ENCODE results near the gene RDH8.

The RDH8 gene

DNA sequence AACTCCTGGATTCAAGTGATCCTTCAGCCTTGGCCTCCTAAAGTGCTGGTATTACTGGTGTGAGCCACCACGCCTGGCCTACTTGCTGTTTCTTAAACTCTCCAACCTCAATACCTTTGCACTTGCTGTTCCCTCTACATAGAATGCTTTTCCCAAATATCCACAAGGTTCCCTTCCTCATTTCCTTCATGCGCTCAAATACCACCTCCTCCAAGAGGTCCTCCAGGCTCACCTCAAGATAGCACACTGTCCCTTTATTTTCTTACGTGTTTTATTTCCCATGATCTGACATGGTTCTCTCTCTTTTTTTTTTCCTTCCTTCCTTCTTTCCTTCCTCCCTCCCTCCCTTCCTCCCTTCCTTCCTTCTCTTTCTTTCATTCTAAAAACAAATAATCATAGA lies 13.5 kb downstream of the RDH8 start:
- H3K4me3 ChIP-seq (ENCODE audit: low read length), result no peak overlapping the region
- no peak overlapping the region for H3K27ac ChIP-seq (ENCODE audit: low read depth, low read length)
- no peaks in the 10 kb centered on the region for H3K36me3 ChIP-seq (ENCODE audit: control insufficient read depth, insufficient read depth, low read length)
- no peaks in the 10 kb centered on the region for H3K4me1 ChIP-seq (ENCODE audit: control insufficient read depth, insufficient read depth, low read length)
- no peak overlapping the region for H3K9ac ChIP-seq (ENCODE audit: low read length)
- H3K27me3 ChIP-seq (ENCODE audit: control insufficient read depth, insufficient read depth, low read length), result no peaks in the 10 kb centered on the region

DNA sequence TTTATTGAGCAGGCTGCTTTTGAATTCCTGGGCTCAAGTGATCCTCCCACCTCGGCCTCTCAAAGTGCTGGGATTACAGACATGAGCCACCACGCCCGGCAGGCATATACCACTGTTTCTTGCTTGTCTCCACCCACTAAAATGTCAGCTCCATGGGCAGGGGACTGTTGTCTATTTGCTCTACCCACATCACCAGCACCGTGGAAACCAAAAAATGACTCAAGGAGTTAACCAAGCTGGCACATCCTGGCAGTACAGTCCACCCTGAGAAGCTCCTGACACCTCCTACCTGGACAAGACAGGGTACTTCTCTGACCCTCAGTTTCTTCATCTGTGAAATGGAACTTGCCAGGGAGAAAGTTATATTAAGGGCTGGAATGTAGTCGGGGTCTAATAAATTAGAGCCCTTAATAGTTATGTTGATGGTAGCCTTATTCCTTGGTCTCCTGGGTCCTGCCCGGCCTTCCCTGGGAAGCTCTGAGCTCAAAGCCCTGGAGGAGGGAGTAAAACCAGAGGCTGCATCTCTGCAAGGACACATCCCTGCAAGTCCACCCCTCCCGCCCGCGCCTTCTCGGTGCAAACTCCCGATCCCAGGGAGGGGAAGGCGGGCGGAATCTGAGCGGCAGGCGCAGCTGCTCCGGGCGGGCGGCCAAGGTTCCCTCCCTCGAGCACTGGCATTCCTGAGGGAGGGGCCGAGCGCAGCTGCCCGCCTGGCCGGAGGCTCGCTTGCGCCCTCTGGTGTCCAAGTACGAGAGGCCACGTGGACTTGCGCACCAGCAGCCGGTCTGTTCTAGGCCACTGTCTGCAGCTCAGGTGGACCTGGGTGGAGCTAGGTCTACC lies 14.1 kb downstream of the RDH8 start:
- Histone ChIP-seq H3K36me3 (ENCODE audit: control insufficient read depth, insufficient read depth, low read length) (no peaks in the 10 kb centered on the region), H3K27me3 (ENCODE audit: control insufficient read depth, insufficient read depth, low read length) (no peaks in the 10 kb centered on the region), H3K27ac (ENCODE audit: low read depth, low read length) (no peak overlapping the region), H3K9ac (ENCODE audit: low read length) (no peak overlapping the region), H3K4me1 (ENCODE audit: control insufficient read depth, insufficient read depth, low read length) (no peaks in the 10 kb centered on the region), H3K4me3 (ENCODE audit: low read length) (peak overlapping the region; percentile 24)

GRCh38 chr19:10033614-10034013 lies 20.3 kb downstream of the RDH8 start:
- Histone ChIP-seq H3K36me3 (ENCODE audit: control insufficient read depth, insufficient read depth, low read length) (no peaks in the 10 kb centered on the region), H3K9ac (ENCODE audit: low read length) (no peak overlapping the region), H3K4me3 (ENCODE audit: low read length) (no peak overlapping the region), H3K27me3 (ENCODE audit: control insufficient read depth, insufficient read depth, low read length) (no peaks in the 10 kb centered on the region), H3K4me1 (ENCODE audit: control insufficient read depth, insufficient read depth, low read length) (no peaks in the 10 kb centered on the region), H3K27ac (ENCODE audit: low read depth, low read length) (no peak overlapping the region)

DNA sequence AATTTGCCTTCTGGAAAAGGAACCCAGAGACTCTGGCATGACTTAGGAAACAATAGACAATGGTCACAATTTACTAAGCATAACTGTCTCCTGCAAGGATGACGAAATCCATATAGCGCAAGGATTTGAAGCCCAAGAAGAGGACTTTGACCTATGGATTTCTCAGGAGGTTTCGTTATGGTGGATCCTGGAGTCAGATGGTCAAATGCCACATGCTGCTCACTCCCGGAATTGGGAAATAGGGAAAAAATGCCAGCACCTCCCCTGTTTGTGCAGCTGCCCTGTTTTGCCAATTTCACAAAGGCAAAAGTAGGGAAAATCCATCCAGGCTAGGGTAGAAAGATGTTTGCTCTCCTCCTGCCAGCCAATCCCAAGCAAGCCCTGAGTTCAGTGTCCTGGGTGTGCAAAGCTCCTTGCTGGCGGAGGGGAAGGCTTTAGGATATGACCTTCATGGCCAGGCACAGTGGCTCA lies 23.4 kb downstream of the RDH8 start:
- H3K9ac ChIP-seq (ENCODE audit: low read length), result no peak overlapping the region
- H3K36me3 ChIP-seq (ENCODE audit: control insufficient read depth, insufficient read depth, low read length), result no peaks in the 10 kb centered on the region
- no peak overlapping the region for H3K27ac ChIP-seq (ENCODE audit: low read depth, low read length)
- H3K27me3 ChIP-seq (ENCODE audit: control insufficient read depth, insufficient read depth, low read length), result no peaks in the 10 kb centered on the region
- H3K4me1 ChIP-seq (ENCODE audit: control insufficient read depth, insufficient read depth, low read length), result no peaks in the 10 kb centered on the region
- no peak overlapping the region for H3K4me3 ChIP-seq (ENCODE audit: low read length)

DNA sequence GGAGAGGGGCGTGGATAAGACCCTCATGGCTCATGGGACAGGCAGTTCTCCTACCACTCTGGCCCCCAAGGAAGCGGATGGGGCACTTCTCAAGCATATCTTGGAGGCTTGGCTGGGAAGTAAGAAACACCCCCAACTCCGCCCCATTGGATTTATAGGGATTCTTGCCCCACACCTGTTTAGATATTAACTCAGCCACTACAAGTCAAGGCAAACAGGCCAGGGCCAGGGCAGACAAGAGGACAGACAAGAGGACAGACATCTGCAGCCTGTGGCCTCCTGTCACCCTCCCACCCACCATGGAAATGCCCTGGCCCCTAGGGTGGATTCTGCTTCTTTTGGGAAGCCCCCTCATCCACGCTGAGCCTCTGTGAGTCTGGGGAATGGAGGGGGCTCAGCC lies 24.1 kb downstream of the RDH8 start:
- Histone ChIP-seq H3K36me3 (ENCODE audit: control insufficient read depth, insufficient read depth, low read length) (no peaks in the 10 kb centered on the region), H3K4me3 (ENCODE audit: low read length) (no peak overlapping the region), H3K27ac (ENCODE audit: low read depth, low read length) (no peak overlapping the region), H3K9ac (ENCODE audit: low read length) (no peak overlapping the region), H3K4me1 (ENCODE audit: control insufficient read depth, insufficient read depth, low read length) (no peaks in the 10 kb centered on the region), H3K27me3 (ENCODE audit: control insufficient read depth, insufficient read depth, low read length) (no peaks in the 10 kb centered on the region)

DNA sequence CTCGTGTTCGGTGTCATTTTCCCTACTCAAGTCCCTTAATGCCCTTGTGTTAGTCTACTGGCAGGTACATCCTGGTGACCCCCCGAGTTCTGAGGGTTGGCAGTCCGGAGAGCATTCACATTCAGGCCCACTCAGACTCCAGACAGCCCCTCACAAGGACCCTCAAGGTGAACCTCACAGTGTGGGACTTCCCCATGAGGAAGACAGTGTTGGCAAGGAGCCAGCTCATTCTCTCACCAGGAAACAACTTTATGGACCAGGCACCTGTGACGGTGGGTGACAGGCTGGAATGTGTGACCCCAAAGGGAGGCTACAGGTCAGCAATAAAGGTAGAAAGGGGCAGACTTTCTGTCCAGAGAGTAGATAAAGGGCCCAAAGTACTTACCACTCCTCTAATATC lies 24.5 kb downstream of the RDH8 start:
- Histone ChIP-seq H3K27me3 (ENCODE audit: control insufficient read depth, insufficient read depth, low read length) (no peaks in the 10 kb centered on the region), H3K36me3 (ENCODE audit: control insufficient read depth, insufficient read depth, low read length) (no peaks in the 10 kb centered on the region), H3K4me3 (ENCODE audit: low read length) (no peak overlapping the region), H3K4me1 (ENCODE audit: control insufficient read depth, insufficient read depth, low read length) (no peaks in the 10 kb centered on the region), H3K27ac (ENCODE audit: low read depth, low read length) (no peak overlapping the region), H3K9ac (ENCODE audit: low read length) (no peak overlapping the region)

DNA sequence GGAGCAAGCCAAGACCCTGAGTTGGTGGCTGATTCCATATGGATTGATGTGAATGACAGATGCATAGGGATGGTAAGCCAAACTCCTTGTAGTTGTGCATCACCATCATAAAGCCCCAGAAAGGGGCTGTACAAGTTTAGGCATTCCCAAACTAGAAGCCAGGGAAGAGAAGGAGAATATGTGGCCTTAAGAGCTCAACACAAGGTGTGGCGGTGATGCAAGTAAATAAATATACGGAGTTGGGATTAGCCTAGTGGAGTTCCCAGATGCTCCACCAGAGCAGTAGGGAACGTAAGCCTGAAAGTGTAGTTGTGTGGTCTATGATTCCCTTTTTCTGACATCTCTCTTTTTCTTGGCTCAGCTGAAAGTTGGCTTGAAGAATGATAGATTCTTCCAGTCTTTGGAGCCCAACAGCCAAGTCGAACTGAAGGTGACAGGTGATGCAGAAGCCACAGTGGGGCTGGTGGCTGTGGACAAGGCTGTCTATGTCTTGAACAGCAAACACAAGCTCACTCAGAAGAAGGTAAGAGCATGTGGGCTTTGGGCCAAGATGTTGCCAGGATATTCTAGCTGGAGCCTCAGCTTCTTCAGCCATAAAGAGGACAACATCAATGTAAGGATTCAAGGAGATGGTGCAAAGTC lies 30.1 kb downstream of the RDH8 start:
- Histone ChIP-seq H3K4me1 (ENCODE audit: control insufficient read depth, insufficient read depth, low read length) (no peaks in the 10 kb centered on the region), H3K4me3 (ENCODE audit: low read length) (no peak overlapping the region)

DNA sequence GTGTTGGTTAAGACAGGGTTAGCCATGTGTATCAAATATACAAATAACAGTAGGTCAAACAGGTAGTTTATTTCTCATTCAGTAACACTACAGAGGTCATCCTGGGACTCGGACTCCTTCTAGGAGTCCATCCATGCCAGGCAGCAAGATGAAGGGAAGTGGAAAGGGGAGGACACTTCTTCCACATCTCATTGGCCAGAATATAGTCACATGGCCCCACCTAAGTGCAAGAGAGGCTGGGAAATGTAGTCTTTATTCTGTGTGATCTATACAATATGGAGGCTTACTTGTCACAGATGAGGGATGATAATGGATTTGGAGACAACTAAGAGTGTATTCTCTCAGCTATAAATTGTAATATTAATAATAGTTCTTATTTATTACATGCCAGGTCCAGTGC lies 31.1 kb downstream of the RDH8 start:
- Histone ChIP-seq H3K4me3 (ENCODE audit: low read length) (no peak overlapping the region), H3K4me1 (ENCODE audit: control insufficient read depth, insufficient read depth, low read length) (no peaks in the 10 kb centered on the region), H3K27me3 (ENCODE audit: control insufficient read depth, insufficient read depth, low read length) (no peaks in the 10 kb centered on the region), H3K27ac (ENCODE audit: low read depth, low read length) (no peak overlapping the region), H3K36me3 (ENCODE audit: control insufficient read depth, insufficient read depth, low read length) (no peaks in the 10 kb centered on the region), H3K9ac (ENCODE audit: low read length) (no peak overlapping the region)

More for the DNA sequence above, 30.1 kb downstream of the RDH8 start:
- H3K27ac ChIP-seq (ENCODE audit: low read depth, low read length), result no peak overlapping the region
- H3K36me3 ChIP-seq (ENCODE audit: control insufficient read depth, insufficient read depth, low read length), result no peaks in the 10 kb centered on the region
- no peaks in the 10 kb centered on the region for H3K27me3 ChIP-seq (ENCODE audit: control insufficient read depth, insufficient read depth, low read length)
- no peak overlapping the region for H3K9ac ChIP-seq (ENCODE audit: low read length)

GRCh38 chr19:10045371-10045770 lies 32.1 kb downstream of the RDH8 start:
- Histone ChIP-seq H3K4me3 (ENCODE audit: low read length) (no peak overlapping the region), H3K27me3 (ENCODE audit: control insufficient read depth, insufficient read depth, low read length) (no peaks in the 10 kb centered on the region), H3K9ac (ENCODE audit: low read length) (no peak overlapping the region), H3K36me3 (ENCODE audit: control insufficient read depth, insufficient read depth, low read length) (no peaks in the 10 kb centered on the region), H3K27ac (ENCODE audit: low read depth, low read length) (no peak overlapping the region), H3K4me1 (ENCODE audit: control insufficient read depth, insufficient read depth, low read length) (no peaks in the 10 kb centered on the region)

- no peak overlapping the region for H3K27ac ChIP-seq (ENCODE audit: low read depth, low read length)
- H3K36me3 ChIP-seq (ENCODE audit: control insufficient read depth, insufficient read depth, low read length), result no peaks in the 10 kb centered on the region
- H3K4me3 ChIP-seq (ENCODE audit: low read length), result no peak overlapping the region
- H3K9ac ChIP-seq (ENCODE audit: low read length), result no peak overlapping the region
- no peaks in the 10 kb centered on the region for H3K4me1 ChIP-seq (ENCODE audit: control insufficient read depth, insufficient read depth, low read length)
- no peaks in the 10 kb centered on the region for H3K27me3 ChIP-seq (ENCODE audit: control insufficient read depth, insufficient read depth, low read length)
Observed at GRCh38 chr19:10049626-10050025, 36.3 kb downstream of the RDH8 start.

DNA sequence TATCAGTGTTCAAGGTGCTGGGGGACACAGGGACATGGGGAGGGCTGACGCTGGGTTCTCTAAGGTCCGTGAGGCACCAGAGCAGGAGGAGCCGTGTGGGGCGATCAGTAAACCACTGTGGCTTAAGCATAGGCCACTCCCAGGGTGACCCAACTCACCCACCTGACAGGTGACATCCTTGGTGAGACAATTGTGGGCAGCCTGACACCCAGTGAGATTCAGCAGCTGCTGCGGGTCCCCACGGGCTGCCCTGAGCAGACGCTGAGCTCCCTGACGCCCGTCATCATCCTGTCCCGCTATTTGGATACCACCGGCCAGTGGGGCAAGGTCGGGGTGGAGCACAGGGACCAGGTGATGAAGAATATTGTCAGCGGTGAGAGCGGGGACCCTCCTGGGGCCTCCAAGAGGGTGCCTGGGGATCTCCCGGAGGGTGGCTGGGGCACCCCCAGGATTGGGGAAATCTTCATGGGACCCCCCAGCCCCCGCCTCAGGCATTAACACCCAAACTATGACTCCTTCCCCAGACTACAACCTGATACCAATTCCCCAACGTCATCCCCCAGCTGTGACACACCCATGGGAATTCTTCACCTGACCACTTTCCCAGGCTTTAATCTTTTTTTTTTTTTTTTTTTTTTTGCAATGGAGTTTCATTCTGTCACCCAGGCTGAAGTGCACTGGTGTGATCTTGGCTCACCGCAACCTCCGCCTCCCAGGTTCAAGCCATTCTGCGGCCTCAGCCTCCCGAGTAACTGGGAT lies 39.5 kb downstream of the RDH8 start:
- no peak overlapping the region for H3K27ac ChIP-seq (ENCODE audit: low read depth, low read length)

DNA sequence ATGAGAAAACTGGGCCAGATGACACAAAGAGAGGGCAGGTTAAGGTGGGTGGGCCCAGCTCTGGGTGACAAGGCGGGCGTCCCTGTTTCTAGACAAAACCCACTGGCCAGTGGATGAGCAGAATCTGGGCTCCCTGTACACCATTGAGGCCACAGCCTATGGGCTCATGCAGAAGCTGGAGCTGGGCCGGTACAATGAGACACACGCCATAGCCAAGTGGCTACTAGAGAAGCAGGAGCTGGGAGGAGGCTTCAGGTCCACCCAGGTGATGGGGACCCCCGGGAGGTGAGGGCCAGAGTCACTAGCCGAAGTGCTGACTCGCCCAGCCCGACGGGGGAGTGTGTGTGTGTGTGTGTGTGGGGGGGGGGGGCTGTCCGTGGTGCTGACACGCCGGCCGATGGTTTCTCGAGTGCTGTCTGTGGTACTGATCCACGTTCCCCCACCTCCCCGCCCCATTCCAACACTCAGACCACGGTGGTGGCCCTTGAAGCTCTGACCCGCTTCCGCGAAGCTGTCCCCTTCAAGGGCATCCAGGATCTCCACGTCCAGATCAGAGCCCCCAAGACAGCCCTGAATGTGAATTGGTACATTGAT lies 48.5 kb downstream of the RDH8 start:
- Histone ChIP-seq H3K27ac (ENCODE audit: low read depth, low read length) (no peak overlapping the region), H3K4me1 (ENCODE audit: control insufficient read depth, insufficient read depth, low read length) (no peaks in the 10 kb centered on the region), H3K27me3 (ENCODE audit: control insufficient read depth, insufficient read depth, low read length) (no peaks in the 10 kb centered on the region), H3K36me3 (ENCODE audit: control insufficient read depth, insufficient read depth, low read length) (no peaks in the 10 kb centered on the region), H3K9ac (ENCODE audit: low read length) (no peak overlapping the region), H3K4me3 (ENCODE audit: low read length) (no peak overlapping the region)

More for the DNA sequence above, 39.5 kb downstream of the RDH8 start:
- H3K4me3 ChIP-seq (ENCODE audit: low read length), result no peak overlapping the region
- no peak overlapping the region for H3K9ac ChIP-seq (ENCODE audit: low read length)
- no peaks in the 10 kb centered on the region for H3K4me1 ChIP-seq (ENCODE audit: control insufficient read depth, insufficient read depth, low read length)
- no peaks in the 10 kb centered on the region for H3K36me3 ChIP-seq (ENCODE audit: control insufficient read depth, insufficient read depth, low read length)
- H3K27me3 ChIP-seq (ENCODE audit: control insufficient read depth, insufficient read depth, low read length), result no peaks in the 10 kb centered on the region

Measured in rectal smooth muscle tissue (tissue), 1 donor.